ENCODE measurements around the gene DOP1A.

DOP1A gene, protein sequence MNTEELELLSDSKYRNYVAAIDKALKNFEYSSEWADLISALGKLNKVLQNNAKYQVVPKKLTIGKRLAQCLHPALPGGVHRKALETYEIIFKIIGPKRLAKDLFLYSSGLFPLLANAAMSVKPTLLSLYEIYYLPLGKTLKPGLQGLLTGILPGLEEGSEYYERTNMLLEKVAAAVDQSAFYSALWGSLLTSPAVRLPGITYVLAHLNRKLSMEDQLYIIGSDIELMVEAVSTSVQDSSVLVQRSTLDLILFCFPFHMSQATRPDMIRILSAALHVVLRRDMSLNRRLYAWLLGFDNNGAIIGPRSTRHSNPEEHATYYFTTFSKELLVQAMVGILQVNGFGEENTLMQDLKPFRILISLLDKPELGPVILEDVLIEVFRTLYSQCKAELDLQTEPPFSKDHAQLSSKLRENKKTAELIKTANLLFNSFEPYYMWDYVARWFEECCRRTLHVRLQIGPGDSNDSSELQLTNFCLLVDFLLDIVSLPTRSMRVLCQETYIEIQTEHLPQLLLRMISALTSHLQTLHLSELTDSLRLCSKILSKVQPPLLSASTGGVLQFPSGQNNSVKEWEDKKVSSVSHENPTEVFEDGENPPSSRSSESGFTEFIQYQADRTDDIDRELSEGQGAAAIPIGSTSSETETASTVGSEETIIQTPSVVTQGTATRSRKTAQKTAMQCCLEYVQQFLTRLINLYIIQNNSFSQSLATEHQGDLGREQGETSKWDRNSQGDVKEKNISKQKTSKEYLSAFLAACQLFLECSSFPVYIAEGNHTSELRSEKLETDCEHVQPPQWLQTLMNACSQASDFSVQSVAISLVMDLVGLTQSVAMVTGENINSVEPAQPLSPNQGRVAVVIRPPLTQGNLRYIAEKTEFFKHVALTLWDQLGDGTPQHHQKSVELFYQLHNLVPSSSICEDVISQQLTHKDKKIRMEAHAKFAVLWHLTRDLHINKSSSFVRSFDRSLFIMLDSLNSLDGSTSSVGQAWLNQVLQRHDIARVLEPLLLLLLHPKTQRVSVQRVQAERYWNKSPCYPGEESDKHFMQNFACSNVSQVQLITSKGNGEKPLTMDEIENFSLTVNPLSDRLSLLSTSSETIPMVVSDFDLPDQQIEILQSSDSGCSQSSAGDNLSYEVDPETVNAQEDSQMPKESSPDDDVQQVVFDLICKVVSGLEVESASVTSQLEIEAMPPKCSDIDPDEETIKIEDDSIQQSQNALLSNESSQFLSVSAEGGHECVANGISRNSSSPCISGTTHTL (N-terminal part only)

DNA sequence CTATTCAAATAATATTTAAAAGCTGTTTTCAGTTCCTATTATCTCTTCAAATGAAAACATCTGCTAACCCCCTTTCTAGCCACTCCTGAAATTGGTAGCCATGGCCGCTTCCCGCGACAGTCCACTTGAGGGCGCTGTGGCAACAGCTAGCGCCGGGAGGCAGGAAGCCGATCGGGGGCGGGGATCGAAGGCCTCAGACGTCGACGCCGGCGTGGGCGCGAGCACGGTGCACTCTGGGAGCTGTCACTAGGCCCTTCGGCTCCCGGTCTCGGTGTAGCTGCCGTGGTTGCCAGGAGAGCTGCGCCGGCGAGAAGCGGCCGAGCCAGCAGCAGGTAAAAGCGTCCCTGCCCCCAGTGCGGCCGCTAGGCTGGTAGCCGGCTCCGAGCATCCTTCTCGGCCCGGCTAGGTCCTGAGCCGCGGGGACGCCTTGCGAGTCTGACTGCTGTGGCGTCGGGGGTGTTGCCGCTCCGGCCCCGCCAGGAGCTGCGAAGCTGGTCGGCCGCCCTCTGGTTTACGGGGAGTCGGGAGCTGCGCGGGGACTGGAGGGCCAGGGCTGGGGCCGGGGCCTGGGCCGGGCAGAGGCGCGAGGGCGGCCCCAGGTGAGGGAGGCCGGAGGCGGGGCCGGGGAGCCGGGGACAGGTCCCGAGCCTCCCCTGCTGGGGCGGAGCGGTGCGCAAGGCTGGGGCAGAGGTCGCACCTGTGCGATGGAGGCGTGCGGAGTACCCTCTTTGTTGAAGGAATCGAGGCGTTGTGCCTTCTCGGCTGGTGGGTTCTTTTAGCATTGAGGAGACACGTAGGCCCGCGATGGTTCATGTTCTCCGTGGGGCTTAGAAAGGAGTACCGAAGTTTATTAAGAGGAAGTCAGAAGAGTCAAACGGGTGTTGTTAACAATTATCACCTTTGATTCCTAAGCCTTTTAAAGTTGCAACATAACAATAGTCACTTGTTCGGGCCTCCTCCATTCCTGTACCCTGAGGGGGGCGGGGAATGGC lies at the start of gene DOP1A:
Gene DOP1A, plus strand, starts transcription at position 224 of the 992 bp plus-strand sequence. CDS start 29,307 bp downstream, outside the sequence.
- H3K36me3 ChIP-seq (ENCODE audit: insufficient read depth, low read length) = no peaks in the 10 kb centered on the region
- peaks cover 20% of the 10 kb centered on the region for H3K4me1 ChIP-seq (ENCODE audit: insufficient read depth, low read length)
- peak within 1 kb of the TSS; percentile 85 for H2AFZ ChIP-seq (ENCODE audit: low read depth, low read length)
- no peaks in the 10 kb centered on the region for H3K9me3 ChIP-seq (ENCODE audit: low read length)
- no peaks in the 10 kb centered on the region for H3K27me3 ChIP-seq (ENCODE audit: insufficient read depth, low read length)
- peak within 1 kb of the TSS; percentile 88 for H3K4me3 ChIP-seq (ENCODE audit: low read length)

DNA sequence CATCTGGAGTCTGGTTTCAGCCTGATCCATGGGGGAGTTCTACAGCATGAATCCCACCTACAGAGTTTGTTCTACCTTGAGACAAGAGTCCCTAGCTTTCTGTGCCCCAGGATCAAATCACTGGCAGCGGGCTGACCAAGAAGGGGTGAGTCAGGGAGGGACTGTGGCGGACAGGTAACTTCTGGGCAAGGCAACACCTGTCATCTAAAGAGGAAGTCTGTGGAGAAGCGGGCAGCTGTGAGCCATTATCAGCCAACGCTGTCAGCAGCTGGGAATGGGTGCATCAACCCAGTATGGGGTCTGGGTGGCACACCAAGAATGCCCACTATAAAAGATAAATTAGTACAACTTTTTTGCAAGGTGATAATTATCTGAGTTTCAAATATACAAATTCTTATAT lies 47.7 kb upstream of the DOP1A start:
- Histone ChIP-seq H3K4me1 (ENCODE audit: insufficient read depth, low read length) (no peaks in the 10 kb centered on the region), H3K4me3 (ENCODE audit: low read length) (no peak overlapping the region), H3K36me3 (ENCODE audit: insufficient read depth, low read length) (peaks cover 23% of the 10 kb centered on the region), H3K27me3 (ENCODE audit: insufficient read depth, low read length) (no peaks in the 10 kb centered on the region), H3K9me3 (ENCODE audit: low read length) (peaks cover 6% of the 10 kb centered on the region), H2AFZ (ENCODE audit: low read depth, low read length) (no peak overlapping the region)

DNA sequence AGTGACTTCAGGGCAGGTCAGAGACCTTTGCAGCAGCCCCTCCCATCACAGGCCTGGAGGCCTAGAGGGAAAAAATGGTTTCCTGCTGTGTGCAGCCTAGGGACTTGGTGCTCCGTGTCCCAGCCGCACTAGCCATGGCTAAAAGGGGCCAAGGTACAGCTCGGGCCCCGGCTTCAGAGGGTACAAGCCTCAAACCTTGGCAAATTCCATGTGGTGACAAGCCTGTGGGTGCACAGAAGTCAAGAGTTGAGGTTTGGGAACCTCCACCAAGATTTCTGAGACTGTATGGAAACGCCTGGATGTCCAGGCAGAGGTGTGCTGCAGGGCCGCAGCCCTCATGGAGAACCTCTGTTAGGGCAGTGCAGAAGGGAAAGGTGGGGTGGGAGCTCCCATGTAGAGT lies 35.8 kb upstream of the DOP1A start:
- Histone ChIP-seq H2AFZ (ENCODE audit: low read depth, low read length) (no peak overlapping the region), H3K4me3 (ENCODE audit: low read length) (no peak overlapping the region), H3K9me3 (ENCODE audit: low read length) (peaks cover 21% of the 10 kb centered on the region), H3K36me3 (ENCODE audit: insufficient read depth, low read length) (no peaks in the 10 kb centered on the region), H3K4me1 (ENCODE audit: insufficient read depth, low read length) (no peaks in the 10 kb centered on the region), H3K27me3 (ENCODE audit: insufficient read depth, low read length) (no peaks in the 10 kb centered on the region)

DNA sequence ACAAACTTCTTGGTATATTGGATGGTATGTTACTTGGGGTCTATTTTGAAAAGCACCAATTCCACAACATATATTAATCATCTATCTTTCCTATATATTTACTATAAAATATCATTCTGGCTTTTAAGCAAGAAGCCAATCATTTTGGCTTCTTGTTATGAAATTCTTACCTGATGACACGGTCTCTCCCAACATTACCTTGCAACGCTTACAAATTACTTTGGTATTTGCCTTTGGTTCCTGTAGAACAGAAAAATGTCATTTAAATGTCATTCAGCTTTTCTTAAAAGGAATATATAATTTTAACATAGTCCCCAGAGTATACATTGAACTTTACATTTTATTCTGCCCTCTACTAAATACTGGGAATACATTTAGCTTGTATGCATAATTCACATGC lies 29.2 kb upstream of the DOP1A start:
- peaks cover 7% of the 10 kb centered on the region for H3K4me1 ChIP-seq (ENCODE audit: insufficient read depth, low read length)
- peaks cover 5% of the 10 kb centered on the region for H3K36me3 ChIP-seq (ENCODE audit: insufficient read depth, low read length)
- H3K27me3 ChIP-seq (ENCODE audit: insufficient read depth, low read length) = no peaks in the 10 kb centered on the region
- H2AFZ ChIP-seq (ENCODE audit: low read depth, low read length) = no peak overlapping the region
- H3K9me3 ChIP-seq (ENCODE audit: low read length) = peaks cover 5% of the 10 kb centered on the region
- no peak overlapping the region for H3K4me3 ChIP-seq (ENCODE audit: low read length)

DNA sequence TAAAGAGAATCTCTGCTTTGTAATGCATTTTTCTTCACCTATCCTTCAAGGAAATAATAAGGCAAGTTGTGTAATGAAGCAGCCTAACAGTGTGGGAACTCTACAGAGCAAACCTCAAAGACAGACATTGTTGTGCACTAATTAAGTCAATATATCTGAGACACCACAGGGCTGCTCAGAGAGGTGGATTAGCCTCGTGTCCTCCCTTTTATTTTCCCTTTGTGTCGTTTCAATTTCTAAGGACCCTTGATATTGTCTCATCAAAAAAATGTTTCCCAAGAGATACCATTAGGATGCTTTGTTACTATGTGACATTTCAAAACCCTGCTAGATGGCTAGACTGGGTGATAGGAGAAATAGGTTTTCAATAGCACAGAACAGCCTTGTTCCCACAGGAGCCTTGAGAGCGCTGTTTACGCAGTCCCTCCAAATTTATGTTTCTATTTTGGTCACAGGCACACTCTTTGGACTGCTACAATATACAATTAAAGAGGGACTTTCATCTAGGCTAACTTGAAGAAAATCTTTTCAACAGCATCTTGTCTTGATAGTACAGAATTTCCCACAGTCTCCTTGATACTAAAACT lies 24.9 kb upstream of the DOP1A start:
- Histone ChIP-seq H2AFZ (ENCODE audit: low read depth, low read length) (no peak overlapping the region), H3K4me3 (ENCODE audit: low read length) (no peak overlapping the region), H3K9me3 (ENCODE audit: low read length) (no peaks in the 10 kb centered on the region), H3K36me3 (ENCODE audit: insufficient read depth, low read length) (no peaks in the 10 kb centered on the region), H3K27me3 (ENCODE audit: insufficient read depth, low read length) (no peaks in the 10 kb centered on the region), H3K4me1 (ENCODE audit: insufficient read depth, low read length) (peaks cover 7% of the 10 kb centered on the region)

DNA sequence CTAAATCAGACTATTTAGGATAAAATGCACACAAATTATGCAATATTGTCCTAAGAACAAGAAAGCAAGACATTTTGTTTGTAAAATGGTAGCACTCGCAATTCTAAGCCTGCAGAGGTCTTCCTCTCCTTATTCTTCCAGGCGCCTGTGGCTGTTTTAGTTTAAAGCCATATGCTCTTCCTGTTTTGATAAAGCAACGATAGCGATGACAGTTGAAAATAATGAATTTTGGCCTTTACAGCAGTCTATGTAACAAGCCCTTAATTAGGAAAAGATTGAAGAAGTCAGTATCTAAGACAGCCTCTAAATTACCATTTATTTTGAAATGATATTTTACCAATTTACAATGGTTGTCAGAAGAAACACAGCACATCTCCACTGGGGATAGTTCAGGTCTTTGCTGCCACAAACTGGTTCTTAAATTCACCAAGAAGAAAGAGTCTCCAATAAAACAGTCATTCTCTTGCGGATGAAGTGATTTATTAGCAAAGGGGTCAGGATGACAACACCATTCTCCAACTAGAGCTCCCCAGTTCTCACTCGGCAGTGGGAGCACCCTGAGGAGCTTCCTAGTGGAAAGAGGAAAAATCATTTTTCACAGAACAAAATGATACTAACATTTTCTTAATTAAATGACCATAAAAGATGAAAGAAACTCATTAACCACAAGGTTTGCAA lies 23.2 kb upstream of the DOP1A start:
- Histone ChIP-seq H2AFZ (ENCODE audit: low read depth, low read length) (no peak overlapping the region), H3K27me3 (ENCODE audit: insufficient read depth, low read length) (no peaks in the 10 kb centered on the region), H3K9me3 (ENCODE audit: low read length) (no peaks in the 10 kb centered on the region), H3K4me3 (ENCODE audit: low read length) (no peak overlapping the region), H3K36me3 (ENCODE audit: insufficient read depth, low read length) (no peaks in the 10 kb centered on the region), H3K4me1 (ENCODE audit: insufficient read depth, low read length) (peaks cover 7% of the 10 kb centered on the region)

DNA sequence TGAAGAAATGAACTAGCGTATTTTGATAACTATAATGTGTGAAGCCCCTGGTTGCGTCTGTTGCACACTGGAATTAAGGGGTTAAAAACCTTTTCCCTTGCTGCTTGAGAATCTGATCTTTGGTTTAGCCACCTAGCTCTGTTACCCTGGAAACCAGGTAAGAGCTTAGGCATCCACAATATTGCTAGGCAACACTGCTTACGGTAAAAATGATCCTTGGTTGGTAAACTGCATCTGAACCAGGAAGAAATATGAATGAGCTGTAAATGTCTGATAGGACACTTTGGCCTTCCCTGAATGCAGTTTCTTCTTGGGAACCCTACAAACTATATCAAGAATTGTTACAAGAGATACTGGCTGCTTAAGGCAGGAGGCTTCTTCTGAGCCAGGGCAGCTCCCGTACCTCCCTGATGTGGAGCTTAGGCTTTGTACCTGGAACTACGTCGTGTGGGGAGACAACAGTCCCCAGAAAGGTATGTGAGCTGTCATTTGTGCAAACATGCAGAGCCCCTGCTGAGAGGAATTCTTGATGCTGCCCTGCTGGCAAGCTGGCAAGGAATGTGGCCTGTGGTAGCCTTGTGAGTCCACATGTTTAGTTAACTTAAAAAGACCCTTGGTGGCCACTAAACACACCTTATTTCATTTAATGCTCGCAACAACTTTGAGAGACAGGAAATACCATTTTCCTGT lies 20.3 kb upstream of the DOP1A start:
- peaks cover 4% of the 10 kb centered on the region for H3K36me3 ChIP-seq (ENCODE audit: insufficient read depth, low read length)
- peaks cover 6% of the 10 kb centered on the region for H3K4me1 ChIP-seq (ENCODE audit: insufficient read depth, low read length)
- no peaks in the 10 kb centered on the region for H3K9me3 ChIP-seq (ENCODE audit: low read length)
- no peaks in the 10 kb centered on the region for H3K27me3 ChIP-seq (ENCODE audit: insufficient read depth, low read length)
- no peak overlapping the region for H3K4me3 ChIP-seq (ENCODE audit: low read length)
- H2AFZ ChIP-seq (ENCODE audit: low read depth, low read length) = no peak overlapping the region

DNA sequence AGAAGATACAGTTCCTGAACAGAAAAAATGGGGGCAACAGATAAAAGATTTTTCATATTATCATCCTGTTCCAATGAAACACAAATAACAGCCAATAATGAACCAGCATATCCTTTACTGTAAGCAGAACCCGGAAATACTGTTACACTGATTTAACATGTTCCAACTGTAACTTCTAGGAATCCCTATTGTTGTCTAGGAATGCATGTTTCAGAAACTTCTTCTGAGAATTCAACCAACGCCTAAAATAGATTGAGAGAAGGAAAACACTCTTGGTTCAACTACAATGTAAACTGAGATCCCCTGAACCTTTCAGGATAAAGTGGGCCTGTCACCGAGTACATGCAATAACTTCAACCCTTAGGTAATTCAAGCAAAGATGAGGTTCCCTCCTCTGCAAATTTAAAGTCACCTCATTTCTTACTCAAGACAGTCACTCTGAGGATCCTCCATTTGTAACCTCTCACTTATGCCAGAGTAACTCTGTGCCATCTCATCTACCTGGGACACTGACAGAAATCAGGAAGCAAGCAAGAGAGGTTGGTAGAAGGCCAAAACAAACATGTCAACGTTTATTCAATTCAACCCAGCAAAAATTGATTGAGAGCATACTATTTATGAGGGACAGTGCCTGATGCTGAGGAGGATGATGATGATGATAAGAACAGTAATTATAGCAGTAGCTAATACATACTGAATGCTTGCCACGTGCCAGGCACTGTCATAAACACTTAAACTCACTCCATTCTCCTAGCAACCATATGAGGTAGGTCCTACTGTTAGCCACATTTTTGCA lies 15.9 kb upstream of the DOP1A start:
- Histone ChIP-seq H3K9me3 (ENCODE audit: low read length) (no peaks in the 10 kb centered on the region), H3K4me3 (ENCODE audit: low read length) (no peak overlapping the region), H2AFZ (ENCODE audit: low read depth, low read length) (no peak overlapping the region), H3K36me3 (ENCODE audit: insufficient read depth, low read length) (peaks cover 11% of the 10 kb centered on the region), H3K27me3 (ENCODE audit: insufficient read depth, low read length) (no peaks in the 10 kb centered on the region), H3K4me1 (ENCODE audit: insufficient read depth, low read length) (no peaks in the 10 kb centered on the region)

DNA sequence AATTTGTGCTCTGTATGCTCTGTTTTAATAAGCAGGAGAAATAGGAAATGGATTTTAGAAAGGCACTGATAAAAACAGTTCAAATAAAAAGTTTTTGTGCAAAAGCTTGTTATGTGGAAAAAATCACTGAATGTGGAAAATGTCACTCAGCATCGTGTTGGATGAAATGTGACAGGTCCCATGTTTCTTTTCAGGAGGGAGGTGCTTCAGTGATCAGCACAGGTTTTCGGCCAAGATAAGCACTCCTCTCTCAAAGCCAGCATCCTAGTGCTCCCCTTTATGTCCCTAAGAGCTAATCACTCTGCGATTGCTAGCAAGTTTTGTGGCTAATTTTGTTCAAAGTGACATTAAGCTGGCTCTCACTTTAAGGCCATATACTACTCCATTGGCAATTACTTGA lies 13.8 kb upstream of the DOP1A start:
- H3K4me1 ChIP-seq (ENCODE audit: insufficient read depth, low read length) = no peaks in the 10 kb centered on the region
- H3K36me3 ChIP-seq (ENCODE audit: insufficient read depth, low read length) = peaks cover 11% of the 10 kb centered on the region
- H3K4me3 ChIP-seq (ENCODE audit: low read length) = no peak overlapping the region
- no peak overlapping the region for H2AFZ ChIP-seq (ENCODE audit: low read depth, low read length)
- H3K27me3 ChIP-seq (ENCODE audit: insufficient read depth, low read length) = no peaks in the 10 kb centered on the region
- no peaks in the 10 kb centered on the region for H3K9me3 ChIP-seq (ENCODE audit: low read length)

DNA sequence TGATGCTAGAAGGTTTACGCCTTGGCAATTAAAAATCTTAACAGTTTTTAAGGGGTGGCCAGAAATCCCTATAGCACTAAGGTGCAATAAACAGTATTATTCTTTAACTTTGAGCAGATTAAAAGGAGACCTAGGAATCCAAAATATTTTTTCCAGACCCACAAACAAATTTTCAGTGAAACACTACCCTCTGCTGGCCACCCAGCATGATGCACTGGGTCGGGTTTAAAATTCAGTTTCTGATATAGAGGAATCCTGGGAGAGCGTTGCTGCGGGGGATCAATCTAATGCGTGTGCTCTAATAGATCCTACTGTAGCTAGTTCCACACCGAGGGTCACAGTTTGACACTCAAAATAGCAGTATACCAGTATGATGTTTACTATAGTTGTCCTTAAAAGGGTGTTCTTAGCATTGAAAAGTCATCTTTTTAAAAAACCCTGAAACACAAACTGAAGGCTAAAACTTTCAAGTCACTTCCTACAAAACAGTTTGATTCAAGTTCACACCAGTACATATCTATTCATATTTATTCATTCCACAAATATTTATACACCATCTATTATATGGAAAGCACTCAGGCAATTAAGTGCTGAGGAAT lies 12.0 kb upstream of the DOP1A start:
- H3K4me3 ChIP-seq (ENCODE audit: low read length) = no peak overlapping the region
- H3K4me1 ChIP-seq (ENCODE audit: insufficient read depth, low read length) = no peaks in the 10 kb centered on the region
- H3K9me3 ChIP-seq (ENCODE audit: low read length) = no peaks in the 10 kb centered on the region
- H3K36me3 ChIP-seq (ENCODE audit: insufficient read depth, low read length) = peaks cover 11% of the 10 kb centered on the region
- H2AFZ ChIP-seq (ENCODE audit: low read depth, low read length) = no peak overlapping the region
- H3K27me3 ChIP-seq (ENCODE audit: insufficient read depth, low read length) = no peaks in the 10 kb centered on the region
